ENCODE measurements around the gene MSTO1.
"Not testable (repeated sequence)": the region's sequence is repeated elsewhere in the genome, so short reads cannot be mapped to it uniquely, and the experiment has no call there.

The MSTO1 gene

GRCh38 chr1:155613226-155613625, 3.2 kb downstream of the MSTO1 start:
- DNase-seq (ENCODE audit: low read depth in 2 of 2): not testable (repeated sequence)

- DNase-seq (ENCODE audit: low read depth in 2 of 2): no peak
These were observed 12.2 kb downstream of the MSTO1 start for GRCh38 chr1:155622191-155622590.

DNA sequence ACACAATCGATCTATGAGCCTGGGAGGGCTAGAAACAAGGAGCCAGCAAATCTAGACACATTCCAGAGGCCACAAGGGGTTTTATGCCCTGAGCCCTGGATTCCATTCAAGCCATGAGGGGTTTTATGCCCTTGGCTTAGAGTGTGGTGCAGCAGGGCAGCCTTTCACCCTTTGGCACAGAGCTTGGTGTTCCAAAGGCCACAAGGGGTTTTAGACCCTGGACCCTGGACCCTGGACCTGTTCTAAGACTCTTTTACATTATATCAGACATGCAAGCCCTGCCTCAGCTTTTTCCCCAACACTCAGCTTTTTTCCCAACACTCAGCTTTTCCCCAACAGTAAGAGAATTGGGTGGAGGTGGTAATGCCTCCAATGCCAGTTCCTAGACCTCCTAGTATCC, 13.3 kb downstream of the MSTO1 start:
- no peak for DNase-seq (ENCODE audit: low read depth in 2 of 2)

GRCh38 chr1:155626428-155626827, 16.4 kb downstream of the MSTO1 start:
- DNase-seq (ENCODE audit: low read depth in 2 of 2): not testable (repeated sequence)

GRCh38 chr1:155636397-155637153, 26.6 kb downstream of the MSTO1 start:
- DNase-seq (ENCODE audit: low read depth in 2 of 2): no peak

DNA sequence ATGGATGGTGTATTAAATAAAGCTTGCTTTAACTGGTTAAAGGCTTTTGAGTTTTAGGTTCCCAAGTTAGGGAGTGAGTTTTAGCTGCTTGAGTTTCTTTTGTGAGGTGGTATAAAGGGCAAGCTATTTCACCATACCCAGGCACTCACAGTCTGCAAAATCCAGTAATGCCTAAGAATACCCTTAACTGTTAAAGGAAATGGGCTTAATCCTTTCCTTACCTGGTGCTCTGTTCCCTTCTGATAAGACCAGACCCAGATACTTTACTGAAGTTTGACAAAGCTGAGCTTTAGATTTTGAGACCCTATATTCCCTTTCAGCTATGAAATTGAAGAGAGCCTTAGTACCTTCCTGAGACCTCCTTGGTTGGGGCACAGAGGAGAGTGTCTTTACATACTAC, 30.3 kb downstream of the MSTO1 start:
- DNase-seq (ENCODE audit: low read depth in 2 of 2): no peak

GRCh38 chr1:155642559-155643180, 32.7 kb downstream of the MSTO1 start:
- DNase-seq (ENCODE audit: low read depth in 2 of 2): not testable (repeated sequence)

GRCh38 chr1:155643230-155643629, 33.2 kb downstream of the MSTO1 start:
- DNase-seq (ENCODE audit: low read depth in 2 of 2): no peak

DNA sequence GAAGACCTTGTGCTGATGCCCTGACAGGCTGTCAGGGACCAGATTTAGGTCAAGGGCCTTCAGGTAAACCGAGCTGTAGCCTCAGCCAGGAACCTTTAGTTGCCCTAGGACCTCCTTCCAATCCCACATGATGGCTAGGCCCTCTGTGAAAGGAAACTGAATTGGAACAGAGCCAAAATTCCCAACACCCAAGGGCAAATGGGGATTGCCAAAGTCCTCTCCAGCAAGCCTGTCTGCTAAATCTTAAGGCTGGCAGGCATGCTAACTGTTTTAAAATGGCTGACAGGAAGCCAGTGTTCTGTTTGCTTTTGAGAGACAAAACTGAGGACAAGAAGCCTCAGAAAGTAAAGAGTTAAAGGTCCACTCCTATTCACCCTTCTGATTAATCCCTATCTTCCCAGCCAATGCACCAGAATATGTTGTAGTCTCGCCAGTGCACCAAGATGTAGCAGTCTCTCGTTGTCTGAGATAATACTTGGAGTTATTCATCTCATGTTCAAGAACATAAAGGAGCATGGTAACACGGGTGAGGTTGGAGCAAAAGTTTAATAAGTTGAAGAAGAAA, 35.1 kb downstream of the MSTO1 start:
- DNase-seq (ENCODE audit: low read depth in 2 of 2): no peak

- no peak for DNase-seq (ENCODE audit: low read depth in 2 of 2)
These were observed 35.6 kb downstream of the MSTO1 start for GRCh38 chr1:155645648-155646047.

DNA sequence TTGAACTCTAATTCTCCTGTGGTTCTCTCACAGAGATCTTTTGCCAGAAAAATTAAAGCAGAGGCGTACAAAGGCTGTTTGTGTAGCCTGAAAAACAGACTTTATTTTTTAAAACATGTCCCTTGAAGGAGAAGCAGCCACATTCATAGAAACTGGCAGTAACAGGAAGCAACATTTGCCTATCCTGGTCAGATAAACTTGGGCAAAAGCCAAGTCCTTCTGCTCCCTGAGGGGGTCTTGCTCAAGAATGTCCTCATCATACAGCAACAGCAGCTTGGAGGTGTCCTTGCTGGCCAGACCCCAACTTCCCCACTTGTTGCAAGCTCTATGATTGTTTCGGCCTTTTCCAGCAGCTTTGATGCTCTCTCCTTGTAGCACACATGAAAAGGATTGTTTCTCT, 36.3 kb downstream of the MSTO1 start:
- DNase-seq (ENCODE audit: low read depth in 2 of 2): no peak

- DNase-seq (ENCODE audit: low read depth in 2 of 2): no peak
These were observed 38.5 kb downstream of the MSTO1 start for GRCh38 chr1:155648207-155649147.

GRCh38 chr1:155649676-155650075, 39.7 kb downstream of the MSTO1 start:
- no peak for DNase-seq (ENCODE audit: low read depth in 2 of 2)

GRCh38 chr1:155650231-155650757, 40.3 kb downstream of the MSTO1 start:
- no peak for DNase-seq (ENCODE audit: low read depth in 2 of 2)

DNA sequence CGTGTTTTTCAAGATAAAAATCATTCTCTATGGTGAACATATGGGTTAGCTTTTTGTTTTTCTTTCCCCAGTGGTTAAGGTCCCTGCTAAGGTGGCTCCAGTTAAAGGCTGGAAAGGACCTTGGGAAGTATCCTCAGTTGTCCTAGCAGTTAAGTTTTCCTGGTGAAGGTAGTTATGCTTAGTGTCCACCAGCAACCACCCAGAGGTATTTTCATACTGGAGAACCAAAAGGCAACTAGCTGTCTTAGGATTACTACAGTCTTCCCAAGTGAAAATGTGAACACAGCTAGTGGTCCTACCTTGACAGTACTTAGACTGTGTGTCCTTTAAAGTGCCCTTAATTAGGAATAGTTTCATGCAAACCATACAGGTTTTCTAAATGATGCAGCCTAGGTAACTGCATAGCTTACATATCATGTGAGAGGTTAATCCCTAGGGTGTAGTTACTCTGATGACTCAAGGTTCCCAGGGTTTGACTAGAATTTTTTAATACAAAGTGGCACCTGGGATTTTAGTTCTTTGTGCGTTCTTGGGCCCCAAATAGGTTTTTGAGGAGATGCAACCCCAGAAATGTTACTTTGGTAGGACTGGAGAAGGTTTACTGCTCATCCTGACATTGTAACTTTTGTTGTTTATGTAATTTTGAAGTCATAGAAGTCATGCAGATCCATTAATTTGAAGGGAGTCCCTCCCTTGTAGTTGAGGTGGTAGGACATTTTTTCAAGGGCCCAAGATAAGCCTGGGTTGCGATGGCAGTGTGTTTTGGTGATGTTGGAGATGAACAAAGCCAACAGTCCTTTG, 42.0 kb downstream of the MSTO1 start:
- DNase-seq (ENCODE audit: low read depth in 2 of 2): no peak

DNA sequence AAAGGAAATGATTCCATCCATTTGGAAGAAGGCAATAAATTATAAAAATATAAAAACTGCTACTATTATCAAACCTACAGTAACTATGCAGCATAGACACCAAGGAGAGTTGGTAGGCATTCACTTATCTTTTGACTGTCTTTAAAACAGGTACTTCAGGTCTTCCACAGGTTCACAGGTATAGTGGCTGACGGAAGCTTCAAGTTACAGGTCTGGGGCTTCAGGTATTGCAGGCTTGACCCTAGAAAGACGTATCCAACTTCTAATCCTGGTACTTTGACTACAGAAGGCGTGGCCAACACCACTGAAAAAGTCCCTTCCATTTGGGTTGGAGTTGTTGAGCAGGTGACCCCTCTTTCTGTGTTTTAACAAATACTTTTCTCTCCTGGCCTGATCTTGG, 42.9 kb downstream of the MSTO1 start:
- DNase-seq (ENCODE audit: low read depth in 2 of 2): no peak

DNA sequence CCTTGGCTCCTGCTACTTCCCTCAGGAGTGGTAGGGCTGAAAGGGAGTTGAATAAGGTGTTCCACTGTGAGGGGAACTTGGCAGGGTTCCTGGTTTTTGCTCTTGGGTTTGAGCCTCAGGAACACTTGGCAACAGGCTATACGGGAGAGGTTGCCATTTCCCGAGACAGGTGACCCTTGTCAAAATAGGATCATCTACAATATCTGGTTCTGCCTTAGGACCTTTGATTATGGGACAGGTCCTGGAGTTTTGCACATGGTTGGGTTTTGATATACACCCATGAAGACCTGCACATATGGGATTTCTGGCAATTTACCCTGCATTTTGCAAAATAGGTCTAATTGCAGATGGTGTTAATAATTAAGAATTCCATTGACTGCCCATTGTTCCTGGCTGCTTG, 47.4 kb downstream of the MSTO1 start:
- no peak for DNase-seq (ENCODE audit: low read depth in 2 of 2)

DNA sequence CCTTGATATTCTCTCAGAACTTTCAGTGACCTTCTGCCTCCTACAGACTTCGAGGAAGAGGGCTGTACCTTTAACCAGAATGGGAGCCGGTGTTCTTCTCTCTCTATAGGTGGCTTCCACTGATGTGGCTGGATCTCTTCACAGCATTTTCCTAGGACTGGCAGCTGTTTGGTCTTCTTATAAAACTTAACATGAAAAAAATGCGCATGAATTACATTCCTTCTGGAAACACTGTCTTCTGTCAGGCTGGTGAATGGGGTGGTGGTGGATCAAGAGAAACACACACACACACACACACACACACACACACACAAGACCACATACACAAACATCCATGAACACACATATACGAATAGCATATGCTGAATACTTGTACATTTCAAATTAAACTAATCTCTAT, 51.2 kb downstream of the MSTO1 start:
- DNase-seq (ENCODE audit: low read depth in 2 of 2): not testable (repeated sequence)

All from stimulated activated CD8-positive, alpha-beta memory T cell treated with anti-CD3 and anti-CD28 coated beads, Interleukin-7, amount 100 ng/mL, for 4 hours (primary cell).